HG02938 (cell line): ENCODE measurements around the gene SS18.
A peak's percentile ranks its signal among the peaks of the same experiment; 100 is the strongest.

ENCODE experiments used
- ATAC-seq: cut with Tn5 transposase; IDR thresholded peaks from one replicate; pipeline ENCODE4 v1.9.1; 2021; ENCODE audit warnings: mild to moderate bottlenecking, moderate library complexity; ENCODE audit not compliant: unreplicated experiment

SS18 gene

DNA sequence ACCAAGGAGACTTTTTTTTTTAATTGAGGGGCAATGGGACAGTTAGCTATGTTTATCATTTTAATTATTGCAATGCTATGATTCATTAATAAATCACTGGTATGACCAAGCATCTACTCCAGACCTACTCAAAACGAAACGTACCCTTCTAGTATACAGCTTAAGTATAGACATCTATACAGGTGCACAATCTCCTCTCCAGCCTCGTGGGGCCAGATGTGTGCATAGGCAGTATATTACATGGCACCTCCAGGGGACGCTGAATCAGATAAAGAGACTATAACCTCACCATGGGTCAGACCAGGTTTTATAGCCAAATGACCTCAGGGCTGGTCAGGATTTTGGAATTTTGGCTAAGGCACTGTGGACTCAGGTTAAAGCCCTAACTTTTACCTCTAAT is 86.6 kb downstream of the SS18 start:
- ATAC-seq = no peak

GRCh38 chr18:26003356-26003755 is 87.1 kb downstream of the SS18 start:
- no peak for ATAC-seq

- ATAC-seq = peak; percentile 68
Measured at GRCh38 chr18:26002375-26002910, 88.0 kb downstream of the SS18 start.

DNA sequence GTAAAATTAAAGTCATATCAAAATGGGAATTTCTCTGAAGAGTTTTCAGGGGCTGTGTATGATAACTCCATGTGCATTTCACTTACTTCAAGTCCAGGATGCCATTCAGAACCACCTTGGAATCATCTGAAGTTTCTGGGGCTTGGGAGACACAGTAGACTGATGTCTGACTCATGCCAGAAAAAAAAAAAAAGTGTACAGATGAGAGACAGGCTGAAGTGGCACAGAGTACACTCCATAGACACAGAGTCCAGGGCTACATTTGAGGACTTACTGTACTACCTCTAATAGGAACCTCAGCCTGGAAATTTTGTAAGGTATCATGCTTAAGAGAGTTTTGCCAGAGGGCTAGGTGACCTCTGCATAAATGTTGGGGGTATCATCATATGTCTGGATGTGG is 92.0 kb downstream of the SS18 start:
- ATAC-seq = no peak

DNA sequence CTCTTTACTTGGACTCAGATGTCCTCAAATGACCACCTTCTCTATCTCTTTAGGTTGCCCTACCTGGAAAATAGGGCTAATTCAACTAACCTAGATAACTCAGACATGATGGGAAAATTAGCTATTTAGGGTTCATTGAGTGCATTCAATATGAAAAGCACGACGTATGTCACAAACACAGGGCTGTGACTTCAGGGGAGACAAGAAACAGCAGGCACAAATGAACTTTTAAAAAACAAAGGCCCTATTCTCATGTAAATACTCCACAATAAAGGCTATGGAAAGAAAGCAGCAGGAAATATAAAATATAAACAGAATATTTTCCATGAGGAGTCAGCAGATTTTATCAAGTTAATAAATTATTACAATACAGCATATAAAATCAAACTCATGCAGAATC is 97.8 kb downstream of the SS18 start:
- ATAC-seq = no peak

DNA sequence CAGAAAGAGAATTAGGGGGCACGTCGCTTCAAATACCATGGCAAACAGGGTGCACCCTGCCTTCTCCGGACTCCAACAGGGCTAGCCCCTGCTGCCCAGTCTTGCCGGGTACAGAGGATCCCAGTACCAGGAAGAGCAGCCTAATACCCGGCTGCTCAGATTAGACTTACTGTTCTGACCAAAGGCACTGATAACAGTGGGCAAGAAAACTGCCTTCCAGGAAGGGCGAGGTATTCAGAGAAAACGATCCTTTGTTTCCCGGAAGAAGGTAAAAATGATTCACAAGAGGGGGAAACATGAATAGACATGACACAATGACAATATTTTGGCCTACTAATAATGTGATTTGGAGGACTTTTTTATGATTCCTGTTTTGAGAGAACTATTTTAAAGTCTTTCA is 99.9 kb downstream of the SS18 start:
- ATAC-seq = no peak

DNA sequence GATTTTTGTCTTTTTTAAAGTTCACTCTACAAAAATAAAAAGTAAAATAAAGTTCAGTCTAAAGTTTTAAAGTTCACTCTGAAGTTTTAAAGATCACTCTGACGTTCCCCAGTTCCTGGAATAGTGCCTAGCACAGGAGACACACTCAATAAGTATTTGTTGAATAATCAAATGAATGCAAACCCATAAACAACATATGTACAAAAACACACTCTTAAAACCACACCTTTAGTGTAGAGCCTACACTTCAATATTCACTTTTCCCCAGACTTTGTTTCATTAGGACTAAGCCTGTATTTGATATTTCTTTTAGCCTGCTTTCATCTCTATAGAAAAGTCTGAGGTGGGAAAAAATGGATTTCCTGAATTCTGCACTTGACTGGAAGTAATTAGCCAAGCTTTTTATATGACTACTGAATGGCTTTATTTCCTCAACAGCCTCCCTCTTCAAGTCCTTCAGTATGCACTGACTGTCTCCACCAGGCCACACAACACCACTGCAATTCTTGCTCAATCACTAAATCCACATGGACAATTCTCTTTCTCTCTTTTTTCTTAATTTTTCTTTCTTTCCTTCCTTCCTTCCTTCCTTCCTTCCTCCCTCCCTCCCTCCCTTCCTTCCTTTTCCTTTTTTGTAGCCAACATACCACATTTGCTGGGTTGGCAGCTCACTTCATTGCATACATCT is 104.6 kb downstream of the SS18 start:
- no peak for ATAC-seq

DNA sequence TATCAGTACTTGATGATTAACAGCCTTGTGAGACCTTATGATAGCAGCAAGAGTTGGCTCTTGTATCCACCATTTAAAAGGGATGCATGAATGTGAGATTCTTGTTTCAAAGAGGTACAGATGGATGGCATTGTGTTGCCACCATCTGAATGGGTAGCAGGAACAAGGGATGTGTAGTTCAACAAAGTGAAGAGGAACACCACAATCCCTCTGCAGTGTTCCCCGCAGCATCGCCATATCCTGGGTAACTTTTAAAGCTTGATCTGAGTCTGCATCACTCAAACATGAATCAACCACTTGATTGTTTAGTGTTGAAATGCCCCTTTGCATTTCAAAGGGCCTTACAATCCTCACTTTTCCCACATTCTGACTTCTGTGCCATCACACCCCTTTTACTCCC is 106.7 kb downstream of the SS18 start:
- ATAC-seq = no peak

- ATAC-seq = no peak
Measured at GRCh38 chr18:25982961-25983360, 107.5 kb downstream of the SS18 start.

DNA sequence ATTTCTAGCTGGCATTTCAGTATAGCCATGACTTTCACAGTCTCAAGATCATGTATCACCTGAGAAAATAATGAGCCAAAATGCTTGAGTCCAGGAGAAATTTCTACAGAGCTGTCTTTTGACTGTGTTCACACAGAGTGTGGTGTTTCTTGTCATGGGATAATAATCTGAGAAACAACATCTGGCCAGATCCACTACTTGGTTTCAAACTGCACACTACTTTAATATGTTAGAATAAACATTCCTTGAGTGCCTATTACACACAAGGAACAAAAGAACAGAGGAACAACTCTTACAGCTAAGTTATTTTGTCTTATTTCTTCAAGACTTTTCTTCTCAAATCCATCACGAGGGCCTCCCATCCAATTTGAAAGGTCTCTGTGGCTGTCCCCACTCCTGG is 108.3 kb downstream of the SS18 start:
- ATAC-seq = no peak

GRCh38 chr18:25979369-25980040 is 110.9 kb downstream of the SS18 start:
- ATAC-seq = no peak

- ATAC-seq = no peak
Measured at GRCh38 chr18:25976554-25976953, 113.9 kb downstream of the SS18 start.

DNA sequence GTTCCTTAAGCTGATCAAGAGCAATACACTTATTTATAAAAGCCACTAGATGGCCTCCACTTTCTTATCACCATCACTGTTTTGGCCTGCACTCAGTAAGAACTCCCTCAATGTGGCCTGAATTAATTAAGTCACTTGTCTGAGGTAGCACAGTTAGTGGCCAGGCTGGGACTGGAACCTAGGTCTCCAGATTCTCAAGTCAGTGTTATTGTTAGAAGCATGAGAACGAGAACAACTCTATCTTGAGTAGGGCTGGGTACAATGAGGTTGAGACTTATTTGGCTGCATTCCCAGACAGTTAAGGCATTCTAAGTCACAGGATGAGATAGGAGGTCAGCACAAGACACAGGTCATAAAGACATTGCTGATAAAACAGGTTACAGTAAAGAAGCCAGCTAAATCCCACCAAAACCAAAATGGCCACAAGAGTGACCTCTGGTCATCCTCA is 115.8 kb downstream of the SS18 start:
- ATAC-seq = no peak
